ENCODE measurements around the gene AMOTL2.

- TF ChIP-seq, protein P1, sequence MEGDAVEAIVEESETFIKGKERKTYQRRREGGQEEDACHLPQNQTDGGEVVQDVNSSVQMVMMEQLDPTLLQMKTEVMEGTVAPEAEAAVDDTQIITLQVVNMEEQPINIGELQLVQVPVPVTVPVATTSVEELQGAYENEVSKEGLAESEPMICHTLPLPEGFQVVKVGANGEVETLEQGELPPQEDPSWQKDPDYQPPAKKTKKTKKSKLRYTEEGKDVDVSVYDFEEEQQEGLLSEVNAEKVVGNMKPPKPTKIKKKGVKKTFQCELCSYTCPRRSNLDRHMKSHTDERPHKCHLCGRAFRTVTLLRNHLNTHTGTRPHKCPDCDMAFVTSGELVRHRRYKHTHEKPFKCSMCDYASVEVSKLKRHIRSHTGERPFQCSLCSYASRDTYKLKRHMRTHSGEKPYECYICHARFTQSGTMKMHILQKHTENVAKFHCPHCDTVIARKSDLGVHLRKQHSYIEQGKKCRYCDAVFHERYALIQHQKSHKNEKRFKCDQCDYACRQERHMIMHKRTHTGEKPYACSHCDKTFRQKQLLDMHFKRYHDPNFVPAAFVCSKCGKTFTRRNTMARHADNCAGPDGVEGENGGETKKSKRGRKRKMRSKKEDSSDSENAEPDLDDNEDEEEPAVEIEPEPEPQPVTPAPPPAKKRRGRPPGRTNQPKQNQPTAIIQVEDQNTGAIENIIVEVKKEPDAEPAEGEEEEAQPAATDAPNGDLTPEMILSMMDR (IDR thresholded peaks at IDR 0.05): no peak
- TF ChIP-seq EZH2 (IDR thresholded peaks at IDR 0.05; ENCODE audit: borderline replicate concordance, insufficient read depth, low read depth, low read length, poor library complexity, severe bottlenecking): no peak
These were observed 40.6 kb downstream of the AMOTL2 start for GRCh38 chr3:134333522-134334181.
